H4 (cell line): ENCODE results near the gene LMNB1. TPM values are rescaled to one million over a fixed set of nuclear protein-coding genes. Genes with fewer than 3 reads are reported as not detected.
"Not testable (repeated sequence)": the region's sequence is repeated elsewhere in the genome, so short reads cannot be mapped to it uniquely, and the experiment has no call there.

Experiments
- DNase-seq: peaks from one replicate; pipeline ENCODE4 v3.0.0-alpha.2; 2015; ENCODE audit warnings: low spot score
- total RNA-seq: library from RNA; depleted of rRNA; stranded (reverse); fragments of >200 nt; shearing (Covaris generic); gene quantifications from 2 replicates; pipeline ENCODE4 v1.2.3, GENCODE V29; 2014

LMNB1 gene
- total RNA-seq, 1 experiment from 2014 or later, result 151 TPM

- not testable (repeated sequence) for DNase-seq
These were observed 76.8 kb downstream of the LMNB1 start for GRCh38 chr5:126853541-126854307.

GRCh38 chr5:126854526-126855110 is 77.7 kb downstream of the LMNB1 start:
- no peak for DNase-seq

DNA sequence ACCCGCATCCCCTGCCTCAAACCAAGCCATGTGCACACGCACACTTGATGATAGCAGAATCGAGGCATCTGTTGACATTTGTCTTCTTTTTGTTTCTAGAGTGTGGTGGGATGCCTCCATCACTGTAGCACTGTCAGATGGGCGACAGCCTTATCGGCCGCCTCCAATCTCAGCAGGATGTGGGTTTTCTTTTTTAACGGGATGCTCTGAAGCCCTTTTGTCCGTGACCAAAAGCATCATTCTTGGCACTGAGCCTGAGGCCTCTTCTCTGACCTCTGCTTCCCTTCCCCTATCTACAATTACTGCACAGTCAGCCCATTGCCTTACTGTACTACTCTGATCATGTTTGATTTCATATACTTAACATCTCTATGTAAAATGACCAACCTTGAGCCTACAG is 78.3 kb downstream of the LMNB1 start:
- DNase-seq, result no peak

GRCh38 chr5:126857472-126858410 is 80.8 kb downstream of the LMNB1 start:
- DNase-seq, result no peak

DNA sequence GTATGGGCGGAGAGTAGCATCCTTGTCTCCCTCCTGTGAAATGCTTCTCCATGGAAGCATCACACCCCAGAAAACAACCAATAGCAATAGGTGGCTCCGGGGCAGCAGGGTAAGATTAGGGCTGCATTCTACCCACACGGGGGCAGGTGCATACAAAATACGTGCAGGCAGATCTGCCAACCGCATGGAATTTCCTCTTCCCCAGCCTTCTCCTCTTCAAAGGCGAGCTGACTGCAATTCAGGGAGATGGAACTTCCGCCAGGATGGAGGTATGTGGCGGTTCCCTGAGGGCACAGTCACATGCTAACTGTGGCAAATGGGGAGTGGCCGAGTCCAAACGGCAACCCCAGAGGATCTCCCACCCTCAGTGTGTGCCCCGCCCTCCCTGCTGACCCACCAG is 81.5 kb downstream of the LMNB1 start:
- no peak for DNase-seq

DNA sequence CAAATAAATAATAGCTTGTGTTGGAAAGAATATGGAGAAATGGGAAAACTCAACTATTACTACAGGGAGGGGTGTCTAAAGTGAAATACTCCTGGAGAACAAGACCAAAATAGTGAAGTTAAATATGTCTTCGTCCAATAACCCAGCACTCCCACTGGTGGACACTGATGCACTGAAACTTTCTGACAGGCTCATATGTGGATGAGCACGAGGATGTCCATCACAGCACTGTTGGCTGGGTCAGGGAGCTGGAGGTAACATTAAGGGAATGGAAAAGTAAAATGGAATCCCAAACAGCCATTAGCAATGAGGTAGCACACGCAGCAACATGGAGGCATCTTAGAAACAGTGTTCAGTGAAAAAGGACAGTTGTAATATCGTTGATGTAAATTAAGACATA is 86.5 kb downstream of the LMNB1 start:
- DNase-seq, result no peak

DNA sequence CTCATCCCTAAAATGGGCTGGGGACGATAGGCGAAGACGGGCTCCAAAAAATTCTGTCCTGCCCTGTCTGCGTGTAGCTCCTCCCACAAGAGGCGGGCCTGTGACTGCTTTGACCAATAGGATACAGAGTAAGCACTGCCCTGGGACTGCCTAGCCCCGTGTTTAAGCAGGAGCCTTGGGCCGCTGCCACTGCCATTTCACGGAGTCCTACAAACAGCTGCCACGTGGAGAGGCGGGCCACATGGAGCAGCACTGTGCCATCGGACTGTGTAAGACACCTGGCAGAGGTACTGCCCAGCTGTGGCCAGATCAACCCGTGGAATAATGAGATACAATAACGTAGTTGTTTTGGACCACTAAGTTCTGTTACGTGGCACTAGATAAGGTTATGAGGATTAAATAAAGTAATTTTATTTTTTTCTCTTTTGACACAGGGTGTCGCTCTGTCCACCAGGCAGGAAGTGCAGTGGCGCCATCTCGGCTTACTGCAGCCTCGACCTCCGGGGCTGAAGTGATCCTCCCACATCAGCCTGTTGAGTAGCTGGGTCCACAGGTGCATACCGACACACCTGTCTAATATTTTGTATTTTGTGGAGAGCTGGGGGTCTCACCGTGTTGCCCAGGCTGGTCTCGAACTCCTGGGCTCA is 87.2 kb downstream of the LMNB1 start:
- DNase-seq, result no peak

GRCh38 chr5:126865299-126865698 is 88.4 kb downstream of the LMNB1 start:
- no peak for DNase-seq

- DNase-seq, result no peak
These were observed 90.1 kb downstream of the LMNB1 start for GRCh38 chr5:126866851-126867636.

DNA sequence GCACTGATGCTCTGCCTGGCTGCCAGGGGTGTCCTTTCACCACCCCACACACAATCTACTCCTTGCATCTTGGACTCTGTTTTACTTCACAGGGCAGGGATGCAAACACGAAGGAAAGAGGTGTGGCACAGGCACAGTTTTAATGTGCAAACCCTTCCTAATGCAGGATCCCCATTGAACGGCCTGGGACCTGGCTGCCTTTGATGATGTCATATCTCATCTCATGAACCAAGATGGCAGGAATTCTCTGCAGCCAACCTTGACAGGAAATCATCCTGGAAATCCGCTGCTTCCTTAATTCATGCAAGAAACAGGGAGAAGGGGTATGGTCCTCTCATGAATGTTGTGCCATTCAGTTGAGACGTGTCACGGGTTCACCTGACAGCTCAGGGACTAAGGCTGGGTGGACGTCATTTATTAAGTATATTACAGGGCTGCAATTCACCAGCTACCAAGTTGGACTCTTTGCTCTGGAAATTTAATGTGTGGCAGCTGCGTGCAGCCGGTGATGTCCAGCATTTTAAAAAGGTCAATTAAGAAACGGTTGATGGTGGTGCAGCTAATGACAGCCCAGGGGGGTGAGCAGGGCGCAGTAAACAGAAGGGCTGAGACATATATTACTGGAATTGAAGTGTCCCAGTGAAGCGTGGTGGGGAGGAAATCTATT is 91.5 kb downstream of the LMNB1 start:
- no peak for DNase-seq

GRCh38 chr5:126869005-126869451 is 92.1 kb downstream of the LMNB1 start:
- DNase-seq, result no peak

- DNase-seq, result no peak
These were observed 94.5 kb downstream of the LMNB1 start for GRCh38 chr5:126871441-126871840.

DNA sequence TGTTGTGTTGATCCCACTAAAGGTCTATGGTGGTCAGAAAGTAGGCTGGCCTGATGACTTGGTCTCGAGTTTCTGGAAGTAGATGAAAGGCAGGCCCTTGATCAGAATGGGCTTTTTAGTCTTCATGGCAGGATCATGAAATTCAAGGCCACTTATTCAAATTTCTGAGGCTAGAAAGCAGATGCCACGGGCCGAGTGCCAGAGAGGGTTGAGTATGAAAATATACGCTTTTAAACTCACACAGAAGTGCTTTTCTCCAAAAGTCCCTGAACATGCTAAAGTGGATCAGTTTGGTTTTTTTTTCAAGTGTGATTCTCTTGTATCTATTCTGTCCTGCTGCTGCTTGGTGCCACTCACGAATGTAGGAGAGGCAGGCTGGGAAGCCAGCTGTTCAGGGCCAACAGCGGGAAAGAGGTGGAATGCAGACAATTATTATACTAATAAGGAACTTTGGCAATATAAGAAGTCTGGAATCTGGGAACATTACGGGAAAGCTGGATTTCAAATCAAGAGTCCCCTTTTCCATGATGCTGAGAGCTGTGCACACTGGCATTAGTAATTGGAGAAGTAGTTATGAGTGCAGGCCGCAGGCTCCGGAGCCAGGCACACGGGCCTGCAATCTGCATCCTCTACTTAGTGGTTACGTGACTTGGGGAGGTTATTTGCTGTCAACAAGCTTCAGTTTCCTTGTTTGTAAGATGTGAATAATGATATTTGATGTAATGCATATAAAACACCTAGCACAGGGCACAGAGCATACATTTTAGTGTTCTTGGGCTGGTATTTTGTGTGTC is 95.8 kb downstream of the LMNB1 start:
- DNase-seq, result no peak

- DNase-seq, result no peak
These were observed 98.4 kb downstream of the LMNB1 start for GRCh38 chr5:126875303-126875785.

- DNase-seq, result no peak
These were observed 100.7 kb downstream of the LMNB1 start for GRCh38 chr5:126877602-126878001.

GRCh38 chr5:126878085-126878484 is 101.1 kb downstream of the LMNB1 start:
- no peak for DNase-seq

DNA sequence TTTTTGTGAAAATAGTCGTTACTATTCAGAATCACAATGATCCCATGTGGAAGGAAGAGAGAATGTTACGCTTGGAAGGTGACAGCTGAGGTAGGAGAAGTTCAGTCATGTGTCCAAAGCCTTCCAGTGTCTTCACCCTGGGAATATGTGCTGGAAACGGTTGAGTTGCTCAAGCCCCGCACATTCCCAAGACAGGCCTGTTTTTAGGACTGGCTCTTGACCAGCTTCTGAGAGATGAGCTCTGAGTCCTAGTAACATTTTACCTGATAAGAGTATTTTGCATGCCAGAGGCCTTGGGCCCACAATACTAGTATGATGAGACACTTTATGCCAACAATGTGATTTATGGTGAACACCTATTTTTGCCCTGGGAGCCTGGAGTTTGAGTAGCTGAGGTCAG is 101.7 kb downstream of the LMNB1 start:
- no peak for DNase-seq

GRCh38 chr5:126881821-126882600 is 105.1 kb downstream of the LMNB1 start:
- DNase-seq, result no peak
